ENCODE measurements around the gene CDH13. TPM values are rescaled to one million over a fixed set of nuclear protein-coding genes. Genes with fewer than 3 reads are reported as not detected.
A peak's percentile ranks its signal among the peaks of the same experiment; 100 is the strongest.

CDH13 gene
- total and polyA plus RNA-seq, 12 donors, result 0.86 to 30.6 (median 2.4) TPM

DNA sequence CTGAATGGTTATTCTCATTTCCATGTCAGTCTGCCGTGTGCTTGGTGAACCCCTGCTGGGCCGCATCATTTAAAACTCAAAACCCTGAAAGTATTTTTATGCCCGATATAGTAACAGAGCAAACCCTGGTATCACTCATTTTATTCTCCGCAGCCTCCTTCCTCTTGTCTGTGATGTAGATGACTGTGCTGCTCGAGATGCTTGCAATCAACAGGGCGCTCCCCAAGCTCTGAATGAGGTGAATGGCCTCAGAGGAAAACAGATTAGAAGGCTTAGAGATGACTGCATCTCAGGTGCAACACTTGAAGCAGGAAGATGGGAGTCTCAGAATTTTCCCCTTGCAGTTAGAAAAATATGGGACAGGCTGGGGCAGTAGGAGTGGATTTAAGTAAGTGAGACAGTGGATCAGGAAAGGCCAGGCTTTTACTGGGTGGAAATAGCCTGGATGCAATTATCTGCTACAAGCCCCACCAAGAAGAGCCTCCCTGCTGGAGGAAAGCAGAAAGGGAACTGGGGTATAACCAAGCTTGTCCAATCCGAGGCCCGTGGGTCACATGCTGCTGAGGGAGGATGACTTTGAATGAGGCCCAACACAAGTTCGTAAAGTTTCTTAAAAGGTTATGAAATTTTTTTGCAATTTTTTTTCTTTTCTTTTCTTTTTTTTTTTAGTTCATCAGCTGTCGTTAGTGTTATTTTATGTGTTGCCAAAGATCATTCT, 166.9 kb downstream of the CDH13 start:
- intact Hi-C loops (cut with DNase I), result no loop called here
- Histone ChIP-seq H3K4me1 (replicated peaks in 1 of 2) (no peaks in the 10 kb centered on the region), H3K27me3 (no peaks in the 10 kb centered on the region), H3K9me3 (replicated peaks in 1 of 3) (no peaks in the 10 kb centered on the region), H3K36me3 (replicated peaks in 1 of 2) (no peaks in the 10 kb centered on the region), H3K27ac (no peak overlapping the region), H3K4me3 (no peak overlapping the region)
- WGBS, 4 donors, result 69 to 78% (median 71%) methylated on average over 10 of the region's 10 CpGs
- no peak for TF ChIP-seq POLR2A (IDR thresholded peaks at IDR 0.05)
- TF ChIP-seq, protein P1, sequence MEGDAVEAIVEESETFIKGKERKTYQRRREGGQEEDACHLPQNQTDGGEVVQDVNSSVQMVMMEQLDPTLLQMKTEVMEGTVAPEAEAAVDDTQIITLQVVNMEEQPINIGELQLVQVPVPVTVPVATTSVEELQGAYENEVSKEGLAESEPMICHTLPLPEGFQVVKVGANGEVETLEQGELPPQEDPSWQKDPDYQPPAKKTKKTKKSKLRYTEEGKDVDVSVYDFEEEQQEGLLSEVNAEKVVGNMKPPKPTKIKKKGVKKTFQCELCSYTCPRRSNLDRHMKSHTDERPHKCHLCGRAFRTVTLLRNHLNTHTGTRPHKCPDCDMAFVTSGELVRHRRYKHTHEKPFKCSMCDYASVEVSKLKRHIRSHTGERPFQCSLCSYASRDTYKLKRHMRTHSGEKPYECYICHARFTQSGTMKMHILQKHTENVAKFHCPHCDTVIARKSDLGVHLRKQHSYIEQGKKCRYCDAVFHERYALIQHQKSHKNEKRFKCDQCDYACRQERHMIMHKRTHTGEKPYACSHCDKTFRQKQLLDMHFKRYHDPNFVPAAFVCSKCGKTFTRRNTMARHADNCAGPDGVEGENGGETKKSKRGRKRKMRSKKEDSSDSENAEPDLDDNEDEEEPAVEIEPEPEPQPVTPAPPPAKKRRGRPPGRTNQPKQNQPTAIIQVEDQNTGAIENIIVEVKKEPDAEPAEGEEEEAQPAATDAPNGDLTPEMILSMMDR (IDR thresholded peaks at IDR 0.05), result no peak
- peak in 1 of 7 donors; percentile 24 for DNase-seq

DNA sequence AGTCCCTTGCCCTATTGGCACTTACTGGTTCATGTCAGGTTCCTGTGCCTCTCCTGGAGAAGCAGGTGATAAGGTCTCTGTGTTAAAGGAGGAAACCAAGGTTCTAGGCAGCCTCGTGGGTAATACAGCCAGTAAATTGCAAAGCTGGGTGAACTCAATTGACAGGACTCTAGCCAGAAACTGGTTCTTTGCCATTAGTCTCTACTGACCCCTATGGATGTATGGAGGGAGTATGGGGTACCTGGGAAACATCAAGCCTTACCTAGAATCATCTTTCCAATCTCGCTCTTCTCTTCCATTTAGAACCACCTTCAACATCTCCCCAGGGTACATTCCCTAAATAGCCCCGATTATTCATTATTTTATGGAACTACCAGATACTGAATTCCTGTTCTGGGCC, 169.3 kb downstream of the CDH13 start:
- intact Hi-C loops (cut with DNase I), result no loop called here
- WGBS, 4 donors, result 69 to 74% (median 71%) methylated on average over 3 of the region's 3 CpGs
- H3K4me1 ChIP-seq (replicated peaks in 1 of 2), result no peaks in the 10 kb centered on the region
- H3K27ac ChIP-seq, result no peak overlapping the region
- TF ChIP-seq, protein P1 (IDR thresholded peaks at IDR 0.05), result no peak
- no peak for TF ChIP-seq POLR2A (IDR thresholded peaks at IDR 0.05)
- no peaks in the 10 kb centered on the region for H3K9me3 ChIP-seq (replicated peaks in 1 of 3)
- H3K27me3 ChIP-seq, result no peaks in the 10 kb centered on the region
- H3K36me3 ChIP-seq (replicated peaks in 1 of 2), result no peaks in the 10 kb centered on the region
- no peak overlapping the region for H3K4me3 ChIP-seq
- DNase-seq, result no peak

DNA sequence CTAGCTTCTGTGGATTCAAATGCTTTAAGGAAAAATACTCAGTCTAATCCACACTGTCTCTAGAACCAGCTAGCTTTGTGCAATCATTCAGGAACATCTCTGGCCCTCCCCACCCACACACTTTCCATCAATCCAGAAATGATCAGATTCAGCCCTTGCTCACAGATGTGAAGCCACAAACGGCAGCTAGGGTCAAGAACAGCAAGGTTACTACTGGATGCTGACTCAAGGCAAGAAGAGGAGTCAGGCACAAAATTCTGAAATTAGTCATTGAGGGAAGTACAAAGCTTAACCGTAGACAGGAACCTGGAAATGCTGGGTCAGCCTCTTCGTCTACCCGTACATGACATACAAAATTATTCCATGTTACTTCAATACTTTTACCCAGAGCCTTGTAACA, 174.6 kb downstream of the CDH13 start:
- Histone ChIP-seq H3K36me3 (replicated peaks in 1 of 2) (no peaks in the 10 kb centered on the region), H3K9me3 (replicated peaks in 1 of 3) (no peaks in the 10 kb centered on the region), H3K4me3 (no peak overlapping the region), H3K27ac (no peak overlapping the region), H3K27me3 (no peaks in the 10 kb centered on the region), H3K4me1 (replicated peaks in 1 of 2) (no peaks in the 10 kb centered on the region)
- TF ChIP-seq POLR2A (IDR thresholded peaks at IDR 0.05), result no peak
- TF ChIP-seq, protein P1 (IDR thresholded peaks at IDR 0.05), result no peak
- intact Hi-C loops (cut with DNase I), result no loop called here
- DNase-seq, result no peak
- WGBS, 4 donors, result 70 to 83% (median 73%) methylated on average over 4 of the region's 4 CpGs

DNA sequence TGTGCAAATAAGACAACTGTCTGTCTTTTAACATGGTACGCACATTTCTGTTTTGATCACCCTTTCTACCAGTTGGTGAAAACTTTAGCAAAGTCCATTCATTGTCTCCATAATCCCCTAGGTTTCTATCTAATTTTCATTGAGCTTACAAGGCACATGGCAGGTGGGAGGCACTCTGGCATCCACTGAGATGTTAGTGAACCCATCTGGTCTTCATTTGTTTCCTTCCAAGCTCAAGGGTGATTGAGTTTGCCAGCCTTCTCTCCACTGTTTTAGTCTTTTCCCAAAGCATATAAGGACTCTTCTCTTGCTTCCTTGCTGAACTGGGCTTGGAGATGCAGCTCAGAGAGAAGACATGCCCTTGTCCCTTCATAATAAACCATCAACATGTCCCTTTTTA, 179.1 kb downstream of the CDH13 start:
- Histone ChIP-seq H3K27me3 (no peaks in the 10 kb centered on the region), H3K9me3 (replicated peaks in 1 of 3) (no peaks in the 10 kb centered on the region), H3K4me1 (replicated peaks in 1 of 2) (no peaks in the 10 kb centered on the region), H3K4me3 (no peak overlapping the region), H3K27ac (no peak overlapping the region), H3K36me3 (replicated peaks in 1 of 2) (no peaks in the 10 kb centered on the region)
- no peak for DNase-seq
- no peak for TF ChIP-seq POLR2A (IDR thresholded peaks at IDR 0.05)
- intact Hi-C loops (cut with DNase I), result no loop called here
- 86 to 96% (median 93%) methylated on average over 1 of the region's 1 CpG for WGBS, 4 donors

DNA sequence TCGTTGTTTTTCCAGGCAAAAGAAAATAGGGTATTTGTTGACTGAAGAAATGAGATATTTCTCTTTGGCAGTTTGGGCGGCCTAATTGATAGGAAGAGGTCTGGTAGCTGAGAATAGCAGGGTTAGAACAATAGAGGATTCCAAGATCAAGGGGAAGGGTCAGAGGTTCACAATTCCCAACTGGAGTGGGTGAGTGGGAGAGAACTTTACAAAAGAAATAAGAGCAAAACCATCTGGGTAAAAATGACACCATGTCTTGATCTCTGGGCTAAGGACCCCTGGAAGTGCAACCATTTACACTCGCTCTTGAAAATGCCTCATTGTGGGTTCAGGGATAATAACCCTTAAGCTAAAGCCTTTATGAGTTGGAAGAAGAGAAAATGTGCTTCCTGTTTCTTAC, 180.5 kb downstream of the CDH13 start:
- Histone ChIP-seq H3K27ac (no peak overlapping the region), H3K36me3 (replicated peaks in 1 of 2) (no peaks in the 10 kb centered on the region), H3K4me3 (no peak overlapping the region), H3K9me3 (replicated peaks in 1 of 3) (no peaks in the 10 kb centered on the region), H3K27me3 (no peaks in the 10 kb centered on the region), H3K4me1 (replicated peaks in 1 of 2) (no peaks in the 10 kb centered on the region)
- 39 to 51% (median 46%) methylated on average over 3 of the region's 3 CpGs for WGBS, 4 donors
- DNase-seq, result no peak
- intact Hi-C loops (cut with DNase I), result no loop called here
- TF ChIP-seq, protein P1 (IDR thresholded peaks at IDR 0.05), result no peak
- no peak for TF ChIP-seq POLR2A (IDR thresholded peaks at IDR 0.05)

Data from adrenal gland (tissue), 12 donors.